ENCODE measurements around the gene ATP13A2.

Gene ATP13A2

DNA sequence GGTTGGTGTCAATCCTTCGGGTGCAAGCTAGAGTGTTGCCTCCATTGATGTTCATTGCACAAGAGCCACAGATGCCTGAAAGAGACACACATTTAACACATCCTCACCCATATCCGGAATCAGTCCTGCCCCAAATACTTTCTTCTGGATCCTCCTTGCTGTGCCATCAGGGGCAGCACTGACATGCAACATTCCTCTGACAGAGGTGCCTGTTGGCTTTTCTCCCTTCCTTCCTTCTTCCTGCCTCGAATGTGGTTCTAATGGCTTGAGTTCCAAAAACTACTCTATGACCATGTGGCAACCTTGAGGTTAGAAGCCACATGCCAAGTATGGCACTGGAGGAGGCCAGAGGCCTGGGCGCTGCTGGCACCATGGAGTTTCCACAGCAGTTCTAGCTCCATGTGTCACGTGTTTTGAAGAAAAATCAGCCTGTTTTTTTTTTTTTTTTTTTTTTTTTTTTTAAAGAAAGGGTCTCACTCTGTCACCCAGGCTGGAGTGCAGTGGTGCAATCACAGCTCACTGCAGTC lies 17.0 kb upstream of the ATP13A2 start:
- peak; percentile 75 for DNase-seq (ENCODE audit: low read depth)

GRCh38 chr1:17027900-17028299 lies 16.2 kb upstream of the ATP13A2 start:
- DNase-seq (ENCODE audit: low read depth) = no peak

DNA sequence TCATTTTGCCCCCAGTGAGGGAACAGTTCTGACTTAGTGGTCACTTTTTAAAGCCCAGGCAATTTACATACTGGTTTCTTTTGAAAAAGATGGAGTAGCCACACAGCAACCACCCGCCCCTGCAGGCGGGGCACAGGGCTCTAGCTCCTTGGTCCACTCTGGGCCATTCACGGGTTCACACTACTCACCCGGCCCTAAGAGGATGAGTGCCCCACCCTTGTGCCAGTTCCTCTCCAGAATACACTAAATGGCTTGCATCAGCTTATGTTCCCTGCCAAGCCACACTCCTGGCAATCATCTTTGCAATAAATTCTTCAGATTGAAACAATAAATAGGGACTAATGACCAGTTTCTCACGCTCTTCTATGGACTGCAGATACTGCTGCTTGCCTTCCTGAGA lies 15.7 kb upstream of the ATP13A2 start:
- peak; percentile 84 for DNase-seq (ENCODE audit: low read depth)

- no peak for DNase-seq (ENCODE audit: low read depth)
Measured at GRCh38 chr1:17024721-17025120, 13.0 kb upstream of the ATP13A2 start.

DNA sequence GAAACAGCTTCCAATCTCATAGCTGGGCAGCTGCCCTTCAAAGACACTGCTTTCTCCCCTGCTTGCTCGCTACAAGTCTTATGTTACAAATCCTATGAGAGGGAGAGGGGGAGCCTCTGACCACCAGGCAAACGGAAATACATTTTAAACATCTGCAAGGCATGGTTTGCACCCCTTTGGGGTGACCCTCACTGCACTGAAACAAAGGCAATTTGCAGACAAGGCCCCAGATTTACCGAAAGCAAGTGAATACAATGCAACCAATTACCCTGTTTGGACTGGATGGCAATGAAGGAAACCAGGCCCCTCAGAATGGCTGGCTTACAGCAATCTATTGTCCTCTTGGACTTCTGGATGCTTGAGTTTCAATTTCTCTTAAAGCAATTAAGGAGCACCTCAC lies 11.8 kb upstream of the ATP13A2 start:
- DNase-seq (ENCODE audit: low read depth) = no peak

GRCh38 chr1:17023102-17023501 lies 11.4 kb upstream of the ATP13A2 start:
- DNase-seq (ENCODE audit: low read depth) = no peak

DNA sequence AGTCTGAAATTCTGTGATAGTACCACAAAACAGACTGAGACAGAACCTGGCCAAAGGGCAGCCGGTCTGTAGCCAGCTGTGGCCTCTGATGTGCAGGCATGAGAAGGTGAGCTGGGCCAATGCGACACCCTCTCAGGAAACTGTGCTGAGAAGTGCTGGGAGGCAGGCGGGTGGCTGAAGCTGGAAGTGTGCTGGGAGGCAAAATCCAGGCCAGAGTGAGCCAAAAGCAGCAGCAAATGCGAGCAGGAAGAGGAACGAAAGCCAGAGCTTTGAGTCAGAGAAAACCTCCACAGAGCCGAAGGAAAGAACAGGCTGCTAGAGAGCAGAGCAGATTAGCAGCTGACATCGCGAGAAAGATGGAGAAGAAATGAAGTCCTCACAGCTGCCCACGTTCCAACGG lies 10.2 kb upstream of the ATP13A2 start:
- DNase-seq (ENCODE audit: low read depth) = no peak

GRCh38 chr1:17020502-17020901 lies 8.8 kb upstream of the ATP13A2 start:
- no peak for DNase-seq (ENCODE audit: low read depth)

- no peak for DNase-seq (ENCODE audit: low read depth)
Measured at GRCh38 chr1:17018849-17019248, 7.1 kb upstream of the ATP13A2 start.

DNA sequence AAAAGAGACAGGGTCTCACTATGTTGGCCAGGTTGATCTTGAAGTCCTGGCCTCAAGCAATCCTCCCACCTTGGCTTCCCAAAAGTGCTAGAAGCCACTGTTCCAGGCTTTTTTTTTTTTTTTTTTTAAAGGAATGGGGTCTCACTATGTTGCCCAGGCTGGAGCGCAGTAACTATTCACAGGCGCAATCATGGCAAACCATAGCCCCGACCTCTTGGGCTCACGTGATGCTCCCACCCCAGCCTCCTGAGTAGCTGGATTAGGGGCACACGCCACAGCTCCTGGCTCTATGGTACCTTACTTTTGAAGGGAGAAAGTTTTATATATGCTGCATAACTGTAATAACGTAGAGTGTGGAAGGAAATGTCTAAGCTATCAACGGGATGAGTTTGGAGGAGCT lies 5.7 kb upstream of the ATP13A2 start:
- DNase-seq (ENCODE audit: low read depth) = no peak

- no peak for DNase-seq (ENCODE audit: low read depth)
Measured at GRCh38 chr1:17016317-17016661, 4.6 kb upstream of the ATP13A2 start.

DNA sequence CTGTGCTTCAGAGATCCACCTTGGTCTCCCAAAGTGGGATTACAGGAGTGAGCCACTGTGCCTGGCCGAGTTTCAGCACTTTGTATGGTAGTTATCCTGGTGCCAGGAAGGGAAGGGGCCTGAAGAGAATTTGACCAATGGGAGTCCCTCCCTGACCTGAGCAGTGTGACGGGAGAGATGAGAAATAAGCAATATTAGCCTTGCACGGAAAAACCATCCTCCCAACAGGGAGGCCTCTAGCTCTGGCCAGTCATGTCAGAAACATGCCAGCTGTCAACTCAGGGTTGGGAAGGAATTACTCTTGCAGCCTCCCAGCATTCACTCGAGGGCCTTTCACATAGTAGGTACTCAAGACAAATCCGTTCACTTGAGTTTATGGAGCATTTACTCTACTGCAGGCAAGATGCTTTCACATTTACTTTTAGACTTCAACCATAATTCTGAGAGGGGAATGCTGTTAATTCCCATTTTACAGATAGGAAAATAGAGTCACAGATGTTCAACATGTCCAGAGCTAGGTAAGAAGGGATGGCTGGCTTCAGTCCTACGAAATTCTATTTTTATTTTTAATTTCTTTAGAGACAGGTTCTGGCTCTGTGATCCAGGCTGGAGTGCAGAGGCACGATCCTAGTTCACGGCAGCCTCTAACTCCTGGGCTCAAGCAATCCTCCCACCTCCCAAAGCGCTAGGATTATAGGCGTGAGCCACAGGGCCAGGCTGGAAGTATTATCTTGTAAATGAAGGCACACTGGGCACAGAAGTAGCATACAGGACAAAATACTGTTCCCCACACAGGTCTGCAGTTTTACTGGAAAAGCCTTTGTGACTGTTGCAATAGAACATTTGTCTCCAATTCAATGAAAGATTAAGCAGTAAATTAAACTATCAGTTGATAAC lies 3.2 kb upstream of the ATP13A2 start:
- no peak for DNase-seq (ENCODE audit: low read depth)

DNA sequence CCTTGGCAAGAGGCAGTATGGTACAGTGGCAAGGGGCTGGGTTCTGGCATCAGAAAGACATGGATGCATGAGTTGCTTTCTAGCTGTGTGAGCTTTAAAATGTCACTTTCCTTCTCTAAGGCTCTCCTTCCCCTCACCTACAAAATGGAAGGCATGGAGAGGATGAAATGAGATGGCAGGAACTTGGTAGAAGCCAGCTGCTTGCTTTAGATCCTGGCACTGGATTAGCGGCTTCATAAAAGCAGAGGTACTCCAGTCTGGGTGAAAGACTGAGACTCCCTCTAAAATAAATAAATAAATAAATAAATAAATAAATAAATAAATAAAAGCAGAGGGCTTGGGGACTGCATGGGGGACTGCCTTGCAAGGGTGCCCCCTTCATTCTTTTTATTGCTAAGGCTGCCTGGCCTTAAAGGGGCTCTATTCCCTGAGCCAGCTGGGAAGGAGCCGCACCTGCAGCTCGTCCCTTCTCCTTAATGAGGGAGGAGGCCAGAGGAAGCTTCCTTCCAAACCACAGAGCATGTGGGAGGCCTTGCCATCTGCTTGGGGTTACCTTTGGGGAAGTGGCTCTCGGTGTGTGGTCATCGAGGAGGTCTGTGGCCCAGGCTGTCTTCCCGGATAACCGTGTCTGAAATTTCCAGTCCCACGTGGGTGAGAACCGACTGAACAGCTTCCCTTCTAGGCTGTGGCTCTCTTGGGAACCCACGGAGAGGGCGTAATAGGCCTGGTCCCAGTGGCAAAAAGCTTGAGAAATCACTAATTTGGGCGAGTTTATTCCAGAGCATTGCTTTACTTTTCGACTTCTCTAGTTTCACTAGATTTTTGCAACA lies 2.0 kb upstream of the ATP13A2 start:
- DNase-seq (ENCODE audit: low read depth) = no peak

GRCh38 chr1:17012775-17013490 lies 1.2 kb upstream of the ATP13A2 start:
- DNase-seq (ENCODE audit: low read depth) = peak; percentile 43

DNA sequence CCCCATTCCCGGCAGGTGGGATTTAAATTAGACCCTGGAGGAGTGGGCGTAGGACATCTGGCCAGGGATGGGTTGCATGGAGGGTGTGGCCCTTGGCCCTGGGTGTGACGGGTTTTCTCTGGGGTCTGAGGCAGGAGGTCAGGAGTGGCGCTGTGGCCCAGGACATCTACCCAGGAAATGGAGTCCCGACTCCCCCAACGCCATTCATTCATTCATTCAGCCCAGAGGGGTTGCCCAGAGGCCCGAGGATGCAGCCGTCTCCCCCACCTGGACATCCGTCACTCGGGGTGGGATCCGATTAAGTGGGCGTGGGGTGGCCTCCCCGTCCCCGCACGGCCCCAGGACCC lies 663 bp downstream of the ATP13A2 start:
- DNase-seq (ENCODE audit: low read depth) = no peak

GRCh38 chr1:17009706-17010105 lies 2.0 kb downstream of the ATP13A2 start:
- DNase-seq (ENCODE audit: low read depth) = no peak

DNA sequence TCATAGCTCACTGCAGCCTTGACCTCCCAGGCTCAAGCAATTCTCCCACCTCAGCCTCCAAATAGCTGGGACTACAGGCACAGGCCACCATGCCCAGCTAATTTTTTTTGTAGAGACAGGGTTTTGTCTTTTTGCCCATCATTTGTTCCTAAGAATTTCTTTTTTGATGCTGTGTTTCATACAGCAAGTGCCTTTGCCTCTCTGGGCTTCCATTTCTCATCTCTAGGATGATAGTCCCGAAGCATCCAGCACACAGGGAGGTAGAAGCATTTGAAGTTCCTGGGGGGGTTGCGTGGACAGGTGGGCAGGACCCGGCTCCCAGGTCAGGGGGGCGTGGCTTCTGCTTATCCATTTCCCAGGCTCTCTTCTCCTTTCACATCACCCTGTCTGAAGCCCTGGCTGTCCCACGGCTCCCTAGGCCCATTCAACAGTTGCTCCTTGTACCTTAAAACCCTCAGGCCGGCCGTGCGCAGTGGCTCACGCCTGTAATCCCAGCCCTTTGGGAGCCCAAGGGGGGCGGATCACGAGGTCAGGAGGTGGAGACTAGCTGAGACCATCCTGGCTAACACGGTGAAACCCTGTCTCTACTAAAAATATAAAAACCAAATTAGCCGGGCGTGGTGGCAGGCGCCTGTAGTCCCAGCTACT lies 3.4 kb downstream of the ATP13A2 start:
- no peak for DNase-seq (ENCODE audit: low read depth)

DNA sequence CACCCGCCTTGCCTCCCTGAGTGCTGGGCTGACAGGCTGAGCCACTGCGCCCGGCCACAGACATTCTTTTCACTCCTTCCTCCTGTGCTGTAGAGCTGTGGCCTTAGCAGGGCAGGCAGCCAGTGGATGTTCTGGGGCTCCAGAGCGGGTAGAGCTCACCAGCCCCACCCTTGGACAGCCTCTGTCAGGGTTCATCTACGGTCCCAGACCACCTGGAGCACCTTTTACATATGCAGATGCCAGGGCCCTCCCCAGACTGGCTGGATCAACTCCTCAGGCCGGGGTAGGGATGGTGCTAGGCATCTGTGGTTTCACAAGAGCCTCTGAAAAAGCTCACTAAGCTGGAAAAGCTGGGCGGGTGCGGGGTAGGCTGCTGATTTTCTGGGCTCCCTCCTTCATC lies 4.6 kb downstream of the ATP13A2 start:
- DNase-seq (ENCODE audit: low read depth) = no peak

DNA sequence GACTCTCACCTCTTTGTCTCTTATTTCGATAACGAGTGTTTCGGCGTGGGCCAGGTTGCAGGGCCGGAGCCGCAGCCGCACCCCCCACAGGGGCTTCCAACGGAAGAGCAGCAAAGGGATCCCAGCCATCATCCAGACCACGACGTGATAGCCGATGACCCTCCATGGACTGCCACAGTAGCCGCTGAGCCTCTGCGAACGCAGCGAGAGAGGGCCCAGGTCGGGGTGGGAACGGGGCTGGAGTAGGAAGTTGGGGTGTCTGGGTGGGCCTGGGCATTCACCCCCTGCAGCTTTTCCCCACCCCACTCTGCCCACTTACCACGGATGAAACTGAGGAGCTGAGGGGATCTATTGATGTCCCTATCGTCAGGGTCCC lies 6.4 kb downstream of the ATP13A2 start:
- DNase-seq (ENCODE audit: low read depth) = no peak

GRCh38 chr1:17004466-17005364 lies 7.0 kb downstream of the ATP13A2 start:
- DNase-seq (ENCODE audit: low read depth) = no peak

- DNase-seq (ENCODE audit: low read depth) = no peak
Measured at GRCh38 chr1:17002524-17002902, 9.2 kb downstream of the ATP13A2 start.
